Activated B cell treated with CpG ODN at 0.5 μM for 24 hours (primary cell): ENCODE measurements around the gene MLLT1. TPM values are rescaled to one million over a fixed set of nuclear protein-coding genes. Genes with fewer than 3 reads are reported as not detected.

Experiments
- ATAC-seq: fragments of 200-7000 bp; cut with Tn5 transposase; one replicate; pipeline ENCODE4 v1.10.0; 2021; ENCODE audit warnings: low read depth, mild to moderate bottlenecking, moderate library complexity
- CTCF ChIA-PET: fragments of 350-600 bp; sonication (Branson Sonifier 250); formaldehyde crosslinking; loops from one replicate; lab custom pipeline; 2021; ENCODE audit warnings: antibody characterized with exemption; lab: Charles Lee
- POLR2A ChIA-PET: fragments of 350-600 bp; sonication (Branson Sonifier 250); formaldehyde crosslinking; loops from one replicate; lab custom pipeline; 2021; ENCODE audit warnings: antibody characterized with exemption; lab: Charles Lee
- DNase-seq: peaks from one replicate; pipeline ENCODE4 v3.0.0; 2022
- H3K27ac Mint-ChIP-seq: one replicate; pipeline ENCODE4 v1.8.0; 2020; ENCODE audit warnings: mixed read lengths
- H3K27me3 Mint-ChIP-seq: one replicate; pipeline ENCODE4 v1.8.0; 2021; ENCODE audit warnings: mixed read lengths
- H3K36me3 Mint-ChIP-seq: one replicate; pipeline ENCODE4 v1.8.0; 2021; ENCODE audit warnings: low read depth, mixed read lengths
- H3K4me1 Mint-ChIP-seq: one replicate; pipeline ENCODE4 v1.8.0; 2021; ENCODE audit warnings: mixed read lengths
- H3K4me3 Mint-ChIP-seq: one replicate; pipeline ENCODE4 v1.8.0; 2020; ENCODE audit warnings: mild to moderate bottlenecking, mixed read lengths
- H3K9me3 Mint-ChIP-seq: one replicate; pipeline ENCODE4 v1.8.0; 2020; ENCODE audit warnings: mixed read lengths
- CTCF ChIP-seq: fragments of 200-600 bp; IDR thresholded peaks from one replicate; pipeline ENCODE4 v1.8.0; 2022; ENCODE audit warnings: antibody characterized with exemption, mild to moderate bottlenecking
- intact Hi-C: fragments of 100-400 bp; cut with micrococcal nuclease; formaldehyde crosslinking; loops from one replicate; pipeline ENCODE4 v1.15.1; 2024
- total RNA-seq: library from RNA; stranded (reverse); gene quantifications from 2 replicates; pipeline ENCODE4 v1.2.3, GENCODE V29; 2022

MLLT1 gene
- total RNA-seq, 1 donor from 2014 or later = 41.3 TPM

GRCh38 chr19:6298413-6298812 is 18.6 kb upstream of the MLLT1 start:
- no peak for TF ChIP-seq CTCF
- Mint-ChIP-seq H3K27ac (no peak overlapping the region), H3K27me3 (peaks cover 7% of the 10 kb centered on the region), H3K9me3 (peaks cover 10% of the 10 kb centered on the region), H3K36me3 (peaks cover 5% of the 10 kb centered on the region), H3K4me1 (no peaks in the 10 kb centered on the region), H3K4me3 (no peak overlapping the region)
- ATAC-seq (no peak), DNase-seq (no peak)
- ChIA-PET CTCF (interaction anchor here (1.4 kb wide), 1 partner anchor 173 kb away, joined by 6 read pairs; no protein-coding TSS in a partner anchor), POLR2A (no interaction called here)
- intact Hi-C loops = no loop called here

GRCh38 chr19:6297202-6297601 is 17.4 kb upstream of the MLLT1 start:
- Mint-ChIP-seq H3K36me3 (peaks cover 5% of the 10 kb centered on the region), H3K27ac (no peak overlapping the region), H3K27me3 (peaks cover 5% of the 10 kb centered on the region), H3K4me3 (no peak overlapping the region), H3K9me3 (peaks cover 14% of the 10 kb centered on the region), H3K4me1 (no peaks in the 10 kb centered on the region)
- ChIA-PET CTCF (interaction anchor here (1.4 kb wide), 1 partner anchor 172 kb away, joined by 6 read pairs; no protein-coding TSS in a partner anchor), POLR2A (no interaction called here)
- no peak for TF ChIP-seq CTCF
- DNase-seq = no peak
- no peak for ATAC-seq
- intact Hi-C loops = no loop called here

GRCh38 chr19:6292006-6292405 is 12.2 kb upstream of the MLLT1 start:
- POLR2A ChIA-PET = interaction anchor here (0.6 kb wide), 1 partner anchor 83 kb away, joined by 3 read pairs; no protein-coding TSS in a partner anchor
- no peak overlapping the region for H3K4me3 Mint-ChIP-seq
- H3K27ac Mint-ChIP-seq = no peak overlapping the region
- peaks cover 36% of the 10 kb centered on the region for H3K9me3 Mint-ChIP-seq
- H3K36me3 Mint-ChIP-seq = peaks cover 9% of the 10 kb centered on the region
- DNase-seq (no peak), ATAC-seq (no peak)
- CTCF ChIA-PET = no interaction called here
- H3K27me3 Mint-ChIP-seq = peaks cover 2% of the 10 kb centered on the region
- H3K4me1 Mint-ChIP-seq = no peaks in the 10 kb centered on the region
- intact Hi-C loops = no loop called here
- TF ChIP-seq CTCF = no peak

GRCh38 chr19:6288737-6289136 is 9.0 kb upstream of the MLLT1 start:
- no peak overlapping the region for H3K27ac Mint-ChIP-seq
- DNase-seq (no peak), ATAC-seq (no peak)
- no peaks in the 10 kb centered on the region for H3K4me1 Mint-ChIP-seq
- CTCF ChIA-PET = no interaction called here
- peaks cover 4% of the 10 kb centered on the region for H3K36me3 Mint-ChIP-seq
- H3K27me3 Mint-ChIP-seq = no peaks in the 10 kb centered on the region
- POLR2A ChIA-PET = no interaction called here
- H3K4me3 Mint-ChIP-seq = no peak overlapping the region
- intact Hi-C loops = no loop called here
- TF ChIP-seq CTCF = no peak
- H3K9me3 Mint-ChIP-seq = peaks cover 29% of the 10 kb centered on the region

GRCh38 chr19:6287269-6287885 is 7.6 kb upstream of the MLLT1 start:
- Mint-ChIP-seq H3K27me3 (no peaks in the 10 kb centered on the region), H3K4me1 (no peaks in the 10 kb centered on the region), H3K36me3 (peaks cover 4% of the 10 kb centered on the region), H3K4me3 (no peak overlapping the region), H3K9me3 (peaks cover 24% of the 10 kb centered on the region), H3K27ac (no peak overlapping the region)
- ATAC-seq = no peak
- CTCF ChIA-PET = no interaction called here
- DNase-seq = no peak
- intact Hi-C loops = no loop called here
- TF ChIP-seq CTCF = no peak
- POLR2A ChIA-PET = no interaction called here
